ENCODE data around the gene FHOD1. TPM values are rescaled to one million over a fixed set of nuclear protein-coding genes. Genes with fewer than 3 reads are reported as not detected.

FHOD1 gene
- total and polyA plus RNA-seq, 10 of the 15 experiments (the other 5 are each of a cell fraction or from before 2014, with no cell fraction given): 8.9 to 65.7 (median 18.1) TPM

- Histone ChIP-seq H3K79me2 (ENCODE audit: control insufficient read depth, insufficient read depth, low read length) (no peaks in the 10 kb centered on the region), H3K9ac (ENCODE audit: control insufficient read depth, insufficient read depth, low read length) (no peak overlapping the region), H3K4me3 (no peak overlapping the region), H3K27ac (ENCODE audit: control insufficient read depth, insufficient read depth) (no peak overlapping the region), H4K20me1 (ENCODE audit: control insufficient read depth, insufficient read depth) (no peaks in the 10 kb centered on the region), H3K36me3 (ENCODE audit: control insufficient read depth in 2 of 2, insufficient read depth in 2 of 2, low read length in 1 of 2) (no peaks in the 10 kb centered on the region), H3K9me3 (replicated peaks; ENCODE audit: control insufficient read depth, insufficient read depth, low read length) (no peaks in the 10 kb centered on the region), H3K4me2 (ENCODE audit: control insufficient read depth, insufficient read depth) (no peak overlapping the region), H3K4me1 (ENCODE audit: control insufficient read depth, insufficient read depth, low read length) (no peaks in the 10 kb centered on the region), H3K27me3 (replicated peaks in 1 of 2; ENCODE audit: control insufficient read depth in 2 of 2, insufficient read depth in 2 of 2, low read length in 1 of 2) (no peaks in the 10 kb centered on the region), H2AFZ (ENCODE audit: control insufficient read depth, low read depth, low read length) (no peak overlapping the region)
- FAIRE-seq: no peak
- ChIA-PET POLR2A (no interaction called here), CTCF (interaction anchor here (0.5 to 1.5 kb wide), 6 partner anchors 14 to 408 kb away, joined by 3 to 5 read pairs (median 3); no protein-coding TSS in a partner anchor), SMC1A (ENCODE audit: uncharacterized antibody, unreplicated experiment) (interaction anchor here (1.3 kb wide), 1 partner anchor 17 kb away, joined by 3 read pairs; no protein-coding TSS in a partner anchor), RAD21 (ENCODE audit: unreplicated experiment) (interaction anchor here (1.1 kb wide), 1 partner anchor 75 kb away, joined by 5 read pairs; no protein-coding TSS in a partner anchor)
- in situ Hi-C loops (cut with MboI) (no loop called here), intact Hi-C loops (cut with micrococcal nuclease; ENCODE audit: unreplicated experiment) (no loop called here)
- TF ChIP-seq TAF1 (IDR thresholded peaks at IDR 0.05; ENCODE audit: borderline replicate concordance, low read depth, low read length) (no peak), CTCF (IDR thresholded peaks at IDR 0.05 in 2 of 3, conservative IDR thresholded peaks at IDR 0.05 in 1 of 3; ENCODE audit: control insufficient read depth in 2 of 3, extremely low read depth in 1 of 3, insufficient read depth in 1 of 3, low read depth in 3 of 3, low read length in 3 of 3) (peak; percentile 7 to 17 (median 17); a peak in 2 of 6 replicates)
- 84% methylated on average over 9 of the region's 9 CpGs for WGBS (ENCODE audit: insufficient coverage, insufficient replicate concordance, low lambda C conversion rate, missing lambda C conversion rate)
- peak; percentile 47; the same call in 2 of the 3 replicates for ATAC-seq
- BruUV-seq (replicated peaks): no TSS peak
- no peak for DNase-seq (ENCODE audit: low read depth, low spot score)
Measured at GRCh38 chr16:67264277-67264676, 17.0 kb upstream of the FHOD1 start.

- no peaks in the 10 kb centered on the region for H3K4me1 ChIP-seq (ENCODE audit: control insufficient read depth, insufficient read depth, low read length)
- ATAC-seq (no peak), FAIRE-seq (no peak), DNase-seq (ENCODE audit: low read depth, low spot score) (no peak)
- in situ Hi-C loops (cut with MboI) (no loop called here), intact Hi-C loops (cut with micrococcal nuclease; ENCODE audit: unreplicated experiment) (no loop called here)
- H3K9me3 ChIP-seq (replicated peaks; ENCODE audit: control insufficient read depth, insufficient read depth, low read length): no peaks in the 10 kb centered on the region
- H4K20me1 ChIP-seq (ENCODE audit: control insufficient read depth, insufficient read depth): no peaks in the 10 kb centered on the region
- no peaks in the 10 kb centered on the region for H3K79me2 ChIP-seq (ENCODE audit: control insufficient read depth, insufficient read depth, low read length)
- ChIA-PET CTCF (interaction anchor here (1.0 to 1.5 kb wide), 4 partner anchors 17 to 202 kb away, joined by 3 to 5 read pairs (median 4); no protein-coding TSS in a partner anchor), POLR2A (no interaction called here), SMC1A (ENCODE audit: uncharacterized antibody, unreplicated experiment) (interaction anchor here (1.3 kb wide), 1 partner anchor 76 kb away, joined by 7 read pairs; no protein-coding TSS in a partner anchor), RAD21 (ENCODE audit: unreplicated experiment) (no interaction called here)
- WGBS (ENCODE audit: insufficient coverage, insufficient replicate concordance, low lambda C conversion rate, missing lambda C conversion rate): 35% methylated on average over 3 of the region's 3 CpGs
- BruUV-seq (replicated peaks): no TSS peak
- no peak overlapping the region for H3K4me2 ChIP-seq (ENCODE audit: control insufficient read depth, insufficient read depth)
- H3K36me3 ChIP-seq (ENCODE audit: control insufficient read depth in 2 of 2, insufficient read depth in 2 of 2, low read length in 1 of 2): no peaks in the 10 kb centered on the region
- H3K4me3 ChIP-seq: no peak overlapping the region
- no peaks in the 10 kb centered on the region for H3K27me3 ChIP-seq (replicated peaks in 1 of 2; ENCODE audit: control insufficient read depth in 2 of 2, insufficient read depth in 2 of 2, low read length in 1 of 2)
- no peak overlapping the region for H3K27ac ChIP-seq (ENCODE audit: control insufficient read depth, insufficient read depth)
- H2AFZ ChIP-seq (ENCODE audit: control insufficient read depth, low read depth, low read length): no peak overlapping the region
- H3K9ac ChIP-seq (ENCODE audit: control insufficient read depth, insufficient read depth, low read length): no peak overlapping the region
- TF ChIP-seq SREBF1 (IDR thresholded peaks at IDR 0.05; ENCODE audit: low read length) (no peak), ZNF217 (IDR thresholded peaks at IDR 0.05) (no peak), ZNF687 (IDR thresholded peaks at IDR 0.05) (no peak), NR2F1 (conservative IDR thresholded peaks at IDR 0.05) (no peak), NR2C1 (IDR thresholded peaks at IDR 0.05) (no peak)
Measured at GRCh38 chr16:67263201-67263600, 15.9 kb upstream of the FHOD1 start.

Data from GM12878 (cell line).